Stomach (tissue), 4 donors: ENCODE measurements around the gene JADE1.

Source experiments
- CTCF ChIP-seq, 7 experiments: fragments of 450-650 bp in 4 of 7; fragments of 200-600 bp in 3 of 7; sonication (generic) in 3 of 7; IDR thresholded peaks; one replicate each; pipeline ENCODE4 v1.5.1; 2016 to 2019; ENCODE audit warnings: antibody characterized with exemption in 7 of 7, control low read depth in 2 of 7, mild to moderate bottlenecking in 1 of 7
- EP300 ChIP-seq: sonication (generic); formaldehyde crosslinking; IDR thresholded peaks from one replicate; pipeline ENCODE4 v1.6.1; 2017; ENCODE audit warnings: antibody characterized with exemption
- POLR2A ChIP-seq, 4 donors: fragments of 450-650 bp; IDR thresholded peaks; one replicate each; pipeline ENCODE4 v1.6.1; 2016; ENCODE audit warnings: antibody characterized with exemption in 4 of 4, control low read depth in 2 of 4, mild to moderate bottlenecking in 1 of 4, moderate library complexity in 1 of 4

GRCh38 chr4:128841402-128841801 is 31.9 kb downstream of the JADE1 start:
- TF ChIP-seq POLR2A (IDR thresholded peaks at IDR 0.05), result no peak
- no peak for TF ChIP-seq CTCF (IDR thresholded peaks at IDR 0.05)
- no peak for TF ChIP-seq EP300
